H4 (cell line): Measurements from ENCODE around the gene PARL. TPM values are rescaled to one million over a fixed set of nuclear protein-coding genes. Genes with fewer than 3 reads are reported as not detected.
"Not testable (repeated sequence)": the region's sequence is repeated elsewhere in the genome, so short reads cannot be mapped to it uniquely, and the experiment has no call there.

Experiments used
- DNase-seq: peaks from one replicate; pipeline ENCODE4 v3.0.0-alpha.2; 2015; ENCODE audit warnings: low spot score
- total RNA-seq: library from RNA; depleted of rRNA; stranded (reverse); fragments of >200 nt; shearing (Covaris generic); gene quantifications from 2 replicates; pipeline ENCODE4 v1.2.3, GENCODE V29; 2014; rRNA removed

Gene PARL
- total RNA-seq, 1 experiment from 2014 or later: 88.7 TPM

GRCh38 chr3:183790700-183791099, 94.0 kb downstream of the PARL start:
- no peak for DNase-seq

GRCh38 chr3:183789826-183790225, 94.9 kb downstream of the PARL start:
- DNase-seq: no peak

GRCh38 chr3:183784503-183784902, 100.2 kb downstream of the PARL start:
- DNase-seq: not testable (repeated sequence)

GRCh38 chr3:183782576-183783276, 102.0 kb downstream of the PARL start:
- DNase-seq: no peak

- DNase-seq: no peak
Measured at GRCh38 chr3:183781246-183781645, 103.4 kb downstream of the PARL start.

GRCh38 chr3:183779896-183780465, 104.7 kb downstream of the PARL start:
- DNase-seq: no peak

Other genes starting within 250 kb of the PARL start
- gene KLHL24, start 249.3 kb downstream of the PARL start, total RNA-seq: 38.9 and 40.7 TPM in 2 replicates
- gene YEATS2, start 187.1 kb downstream of the PARL start, total RNA-seq: 19.2 and 22.7 TPM in 2 replicates
- 1.0 TPM in 1 of 2 replicates, not detected in the other for gene MAP6D1, start 59.3 kb downstream of the PARL start, total RNA-seq
- gene ABCC5, start 133.0 kb upstream of the PARL start, total RNA-seq: 8.3 and 10.6 TPM in 2 replicates
- gene HTR3D, start 146.9 kb upstream of the PARL start, total RNA-seq: not detected in 2 replicates
- gene HTR3C, start 168.2 kb upstream of the PARL start, total RNA-seq: not detected in 2 replicates
- not detected in 2 replicates for gene HTR3E, start 212.2 kb upstream of the PARL start, total RNA-seq